Occipital lobe (tissue), 2 donors: Measurements from ENCODE around the gene SOX18. TPM values are rescaled to one million over a fixed set of nuclear protein-coding genes. Genes with fewer than 3 reads are reported as not detected.

Experiments
- DNase-seq: peaks from one replicate; lab custom pipeline; 2025; lab: John Stamatoyannopoulos, UW
- total RNA-seq: library from RNA; depleted of rRNA; stranded (reverse); fragments of >200 nt; gene quantifications from one replicate; pipeline ENCODE4 v1.2.3, GENCODE V29; 2014

SOX18 gene
- total RNA-seq, 1 donor from 2014 or later: 0.31 TPM

GRCh38 chr20:64038565-64039292 lies 10.7 kb downstream of the SOX18 start:
- no peak for DNase-seq

- DNase-seq: no peak
Measured at GRCh38 chr20:64038224-64038564, 11.2 kb downstream of the SOX18 start.

- no peak for DNase-seq
Measured at GRCh38 chr20:64037498-64038213, 11.8 kb downstream of the SOX18 start.

GRCh38 chr20:64037199-64037497 lies 12.3 kb downstream of the SOX18 start:
- DNase-seq: no peak

GRCh38 chr20:64036346-64037198 lies 12.9 kb downstream of the SOX18 start:
- no peak for DNase-seq

- DNase-seq: no peak
Measured at GRCh38 chr20:64035933-64036345, 13.5 kb downstream of the SOX18 start, which contains the start of gene C20orf204. C20orf204 (plus strand) TSS chr20:64036182; CDS start chr20:64036324, 142 bp downstream.

GRCh38 chr20:64035066-64035932 lies 14.1 kb downstream of the SOX18 start:
- no peak for DNase-seq

- DNase-seq: no peak
Measured at GRCh38 chr20:64033981-64034493, 15.4 kb downstream of the SOX18 start.

GRCh38 chr20:64032706-64033624 lies 16.5 kb downstream of the SOX18 start:
- no peak for DNase-seq

GRCh38 chr20:64031822-64032314 lies 17.6 kb downstream of the SOX18 start:
- no peak for DNase-seq

GRCh38 chr20:64030371-64031134 lies 18.9 kb downstream of the SOX18 start:
- no peak for DNase-seq

- DNase-seq: no peak
Measured at GRCh38 chr20:64029293-64030117, 19.9 kb downstream of the SOX18 start.

- DNase-seq: no peak
Measured at GRCh38 chr20:64027981-64028685, 21.3 kb downstream of the SOX18 start.

- no peak for DNase-seq
Measured at GRCh38 chr20:64025826-64026412, 23.5 kb downstream of the SOX18 start.

- DNase-seq: no peak
Measured at GRCh38 chr20:64025101-64025825, 24.2 kb downstream of the SOX18 start.
